GM12865 (cell line): ENCODE data around the gene ACR.

Source experiments
- DNase-seq: peaks from one replicate; pipeline ENCODE4 v3.0.0; 2010; ENCODE audit warnings: low read depth
- H3K4me3 ChIP-seq: 2 replicates; pipeline ENCODE4 v1.5.1; 2011; ENCODE audit warnings: mild to moderate bottlenecking, low read depth, low read length, control low read depth
- CTCF ChIP-seq: IDR thresholded peaks from 2 replicates; pipeline ENCODE4 v1.5.1; 2011; ENCODE audit warnings: low read length, control low read depth, low read depth, inconsistent platforms; ENCODE audit not compliant: insufficient read depth; ENCODE audit errors: missing control alignments

Gene ACR

GRCh38 chr22:50708996-50709395 lies 29.0 kb upstream of the ACR start:
- DNase-seq, result no peak
- no peak overlapping the region for H3K4me3 ChIP-seq
- TF ChIP-seq CTCF, result no peak

- H3K4me3 ChIP-seq, result no peak overlapping the region
- TF ChIP-seq CTCF, result no peak
- no peak for DNase-seq
Observed at GRCh38 chr22:50710221-50710620, 27.8 kb upstream of the ACR start.

GRCh38 chr22:50710886-50711285 lies 27.1 kb upstream of the ACR start:
- no peak for TF ChIP-seq CTCF
- no peak for DNase-seq
- no peak overlapping the region for H3K4me3 ChIP-seq

GRCh38 chr22:50711446-50712340 lies 26.3 kb upstream of the ACR start:
- no peak for TF ChIP-seq CTCF
- no peak for DNase-seq

GRCh38 chr22:50712341-50713007 lies 25.5 kb upstream of the ACR start:
- H3K4me3 ChIP-seq, result no peak overlapping the region
- TF ChIP-seq CTCF, result no peak
- no peak for DNase-seq

More at GRCh38 chr22:50711446-50712340, 26.3 kb upstream of the ACR start:
- H3K4me3 ChIP-seq, result no peak overlapping the region

GRCh38 chr22:50713008-50713385 lies 25.0 kb upstream of the ACR start:
- no peak for TF ChIP-seq CTCF
- no peak overlapping the region for H3K4me3 ChIP-seq
- no peak for DNase-seq
